ENCODE data around the gene PUSL1.

PUSL1 gene

DNA sequence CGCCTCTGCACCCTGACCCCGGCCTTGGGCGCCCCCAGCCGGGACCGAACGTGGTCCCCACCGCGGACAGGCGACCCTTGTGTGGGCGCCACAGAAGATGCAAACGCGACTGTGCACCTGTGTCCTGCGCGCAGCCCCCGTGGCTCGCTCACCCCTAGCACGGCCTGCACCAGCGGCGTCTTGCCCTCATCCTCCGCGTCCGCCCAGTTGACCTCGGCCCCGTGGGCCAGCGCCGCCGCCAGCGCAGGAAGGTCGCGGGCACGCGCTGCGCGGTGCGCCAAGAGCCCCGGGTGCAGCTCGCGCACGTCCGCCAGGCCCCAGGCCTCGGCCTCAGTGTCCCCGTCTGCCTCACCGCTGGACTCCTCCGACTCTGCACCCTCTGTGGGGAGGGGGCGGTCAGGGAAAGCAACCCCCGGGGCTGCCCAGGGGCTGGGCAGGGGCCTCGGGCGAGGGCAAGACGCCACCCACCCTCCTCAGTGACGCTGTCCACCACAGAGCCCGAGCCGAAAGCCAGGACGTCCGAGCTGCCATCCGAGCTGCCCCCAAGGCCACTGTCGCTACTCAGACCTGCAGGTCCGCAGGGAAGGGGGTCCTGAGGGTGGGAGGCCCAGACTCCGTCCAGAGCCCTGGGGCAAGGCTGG lies 14.0 kb upstream of the PUSL1 start:
- no peak overlapping the region for H3K27ac ChIP-seq (replicated peaks)
- no peak for DNase-seq (ENCODE audit: low read depth in 1 of 2, low spot score in 1 of 2)
- no peaks in the 10 kb centered on the region for H3K27me3 ChIP-seq (ENCODE audit: insufficient read depth, poor library complexity, severe bottlenecking)
- TF ChIP-seq GABPA (IDR thresholded peaks at IDR 0.05; ENCODE audit: low read depth) (no peak), SPI1 (IDR thresholded peaks at IDR 0.05; ENCODE audit: borderline replicate concordance, low read depth) (no peak)
- TF ChIP-seq, protein P1, sequence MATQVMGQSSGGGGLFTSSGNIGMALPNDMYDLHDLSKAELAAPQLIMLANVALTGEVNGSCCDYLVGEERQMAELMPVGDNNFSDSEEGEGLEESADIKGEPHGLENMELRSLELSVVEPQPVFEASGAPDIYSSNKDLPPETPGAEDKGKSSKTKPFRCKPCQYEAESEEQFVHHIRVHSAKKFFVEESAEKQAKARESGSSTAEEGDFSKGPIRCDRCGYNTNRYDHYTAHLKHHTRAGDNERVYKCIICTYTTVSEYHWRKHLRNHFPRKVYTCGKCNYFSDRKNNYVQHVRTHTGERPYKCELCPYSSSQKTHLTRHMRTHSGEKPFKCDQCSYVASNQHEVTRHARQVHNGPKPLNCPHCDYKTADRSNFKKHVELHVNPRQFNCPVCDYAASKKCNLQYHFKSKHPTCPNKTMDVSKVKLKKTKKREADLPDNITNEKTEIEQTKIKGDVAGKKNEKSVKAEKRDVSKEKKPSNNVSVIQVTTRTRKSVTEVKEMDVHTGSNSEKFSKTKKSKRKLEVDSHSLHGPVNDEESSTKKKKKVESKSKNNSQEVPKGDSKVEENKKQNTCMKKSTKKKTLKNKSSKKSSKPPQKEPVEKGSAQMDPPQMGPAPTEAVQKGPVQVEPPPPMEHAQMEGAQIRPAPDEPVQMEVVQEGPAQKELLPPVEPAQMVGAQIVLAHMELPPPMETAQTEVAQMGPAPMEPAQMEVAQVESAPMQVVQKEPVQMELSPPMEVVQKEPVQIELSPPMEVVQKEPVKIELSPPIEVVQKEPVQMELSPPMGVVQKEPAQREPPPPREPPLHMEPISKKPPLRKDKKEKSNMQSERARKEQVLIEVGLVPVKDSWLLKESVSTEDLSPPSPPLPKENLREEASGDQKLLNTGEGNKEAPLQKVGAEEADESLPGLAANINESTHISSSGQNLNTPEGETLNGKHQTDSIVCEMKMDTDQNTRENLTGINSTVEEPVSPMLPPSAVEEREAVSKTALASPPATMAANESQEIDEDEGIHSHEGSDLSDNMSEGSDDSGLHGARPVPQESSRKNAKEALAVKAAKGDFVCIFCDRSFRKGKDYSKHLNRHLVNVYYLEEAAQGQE (IDR thresholded peaks at IDR 0.05; ENCODE audit: insufficient replicate concordance, low read depth) = no peak
- H3K4me3 ChIP-seq (replicated peaks; ENCODE audit: insufficient read depth, low read length) = no peak overlapping the region

DNA sequence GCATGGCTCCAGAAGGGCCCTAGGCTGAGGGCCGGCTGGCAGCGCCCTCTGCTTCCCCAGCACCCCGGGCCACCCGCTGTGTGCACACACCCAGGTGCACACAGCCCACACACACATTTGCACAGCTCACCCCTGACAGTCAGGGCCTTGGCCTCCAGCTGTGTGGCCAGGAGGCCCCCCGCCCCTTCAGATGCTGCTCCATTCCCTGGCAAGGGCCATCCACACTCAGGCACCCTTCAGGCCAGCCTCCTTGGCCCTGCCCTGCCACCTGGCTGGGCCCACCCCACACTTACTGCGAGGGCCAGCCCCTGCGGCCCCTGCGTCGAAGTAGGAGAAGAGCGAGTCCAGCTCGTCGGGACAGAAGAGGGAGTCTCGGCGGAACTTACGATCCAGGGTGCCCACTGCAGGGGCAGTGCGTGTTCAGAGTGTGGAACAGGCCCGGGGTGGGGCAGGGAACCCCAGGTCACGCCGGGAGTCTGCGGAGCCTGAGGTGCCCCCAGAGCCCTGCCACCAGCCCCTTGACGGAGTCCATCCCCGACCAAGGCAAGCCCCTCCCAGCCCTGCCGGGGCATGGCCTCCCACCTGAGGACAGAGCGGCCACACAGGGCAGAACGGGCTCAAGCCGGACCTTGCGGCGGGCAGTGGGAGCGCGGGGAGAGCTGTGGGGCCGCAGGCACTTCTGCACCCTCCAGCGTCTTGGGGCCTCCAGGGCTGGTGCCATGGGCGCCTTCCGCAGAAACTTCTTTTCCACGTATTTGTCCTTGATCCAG lies 13.1 kb upstream of the PUSL1 start:
- DNase-seq (ENCODE audit: low read depth in 1 of 2, low spot score in 1 of 2) = no peak
- TF ChIP-seq GABPA (IDR thresholded peaks at IDR 0.05; ENCODE audit: low read depth) (no peak), POLR2AphosphoS5 (IDR thresholded peaks at IDR 0.05; ENCODE audit: low read depth) (no peak), SPI1 (IDR thresholded peaks at IDR 0.05; ENCODE audit: borderline replicate concordance, low read depth) (no peak)
- TF ChIP-seq, protein P2, sequence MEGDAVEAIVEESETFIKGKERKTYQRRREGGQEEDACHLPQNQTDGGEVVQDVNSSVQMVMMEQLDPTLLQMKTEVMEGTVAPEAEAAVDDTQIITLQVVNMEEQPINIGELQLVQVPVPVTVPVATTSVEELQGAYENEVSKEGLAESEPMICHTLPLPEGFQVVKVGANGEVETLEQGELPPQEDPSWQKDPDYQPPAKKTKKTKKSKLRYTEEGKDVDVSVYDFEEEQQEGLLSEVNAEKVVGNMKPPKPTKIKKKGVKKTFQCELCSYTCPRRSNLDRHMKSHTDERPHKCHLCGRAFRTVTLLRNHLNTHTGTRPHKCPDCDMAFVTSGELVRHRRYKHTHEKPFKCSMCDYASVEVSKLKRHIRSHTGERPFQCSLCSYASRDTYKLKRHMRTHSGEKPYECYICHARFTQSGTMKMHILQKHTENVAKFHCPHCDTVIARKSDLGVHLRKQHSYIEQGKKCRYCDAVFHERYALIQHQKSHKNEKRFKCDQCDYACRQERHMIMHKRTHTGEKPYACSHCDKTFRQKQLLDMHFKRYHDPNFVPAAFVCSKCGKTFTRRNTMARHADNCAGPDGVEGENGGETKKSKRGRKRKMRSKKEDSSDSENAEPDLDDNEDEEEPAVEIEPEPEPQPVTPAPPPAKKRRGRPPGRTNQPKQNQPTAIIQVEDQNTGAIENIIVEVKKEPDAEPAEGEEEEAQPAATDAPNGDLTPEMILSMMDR (IDR thresholded peaks at IDR 0.05; ENCODE audit: insufficient read depth, low read length) = no peak
- TF ChIP-seq, protein P1 (IDR thresholded peaks at IDR 0.05; ENCODE audit: insufficient replicate concordance, low read depth) = no peak
- H3K27ac ChIP-seq (replicated peaks) = no peak overlapping the region
- no peaks in the 10 kb centered on the region for H3K27me3 ChIP-seq (ENCODE audit: insufficient read depth, poor library complexity, severe bottlenecking)
- no peak overlapping the region for H3K4me3 ChIP-seq (replicated peaks; ENCODE audit: insufficient read depth, low read length)

DNA sequence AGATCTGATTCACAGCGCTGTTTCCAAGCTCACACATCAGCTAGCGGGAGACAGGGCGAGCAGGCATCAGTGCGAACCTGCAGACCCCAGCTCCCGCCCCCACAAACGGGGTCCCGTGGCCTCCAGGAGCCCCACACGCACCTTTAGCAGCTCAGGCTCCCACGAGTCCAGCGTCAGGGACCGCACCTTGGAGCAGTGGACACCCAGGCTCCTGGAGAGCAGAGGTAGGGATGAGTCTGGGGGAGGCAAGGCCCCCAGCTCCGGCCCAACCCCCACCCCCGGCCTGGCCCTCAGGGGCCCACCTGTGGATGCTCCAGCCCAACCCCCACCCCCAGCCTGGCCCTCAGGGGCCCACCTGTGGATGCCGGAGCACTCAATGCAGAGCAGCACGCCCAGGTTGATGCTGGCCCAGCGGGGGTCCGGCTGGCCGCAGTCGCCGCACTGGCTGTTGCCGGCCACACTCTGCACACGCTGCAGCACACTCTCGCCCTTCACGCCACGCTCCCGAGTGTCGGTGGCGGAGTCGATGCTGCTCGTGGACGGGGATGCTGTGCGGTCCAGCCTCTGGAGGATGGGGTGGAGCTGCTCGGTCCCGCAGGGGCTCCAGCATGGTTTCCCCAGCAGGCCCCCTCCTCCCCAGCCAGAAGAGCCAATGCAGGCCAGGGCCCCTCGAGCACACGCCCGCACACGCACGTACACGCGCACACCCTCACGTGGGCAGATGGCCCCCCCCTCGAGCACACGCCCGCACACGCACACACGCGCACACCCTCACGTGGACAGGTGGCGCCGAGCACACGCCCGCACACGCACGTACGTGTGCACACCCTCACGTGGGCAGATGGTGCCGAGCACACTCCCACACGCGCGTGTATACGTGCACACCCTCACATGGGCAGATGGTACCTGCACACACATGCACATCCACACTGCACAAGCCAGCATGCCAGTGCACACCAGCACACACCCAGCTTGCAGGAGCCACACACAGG lies 12.0 kb upstream of the PUSL1 start:
- DNase-seq (ENCODE audit: low read depth in 1 of 2, low spot score in 1 of 2) = no peak
- Histone ChIP-seq H3K27me3 (ENCODE audit: insufficient read depth, poor library complexity, severe bottlenecking) (no peaks in the 10 kb centered on the region), H3K4me3 (replicated peaks; ENCODE audit: insufficient read depth, low read length) (no peak overlapping the region), H3K27ac (replicated peaks) (no peak overlapping the region)
- TF ChIP-seq, protein P2 (IDR thresholded peaks at IDR 0.05; ENCODE audit: insufficient read depth, low read length) = no peak
- no peak for TF ChIP-seq SPI1 (IDR thresholded peaks at IDR 0.05; ENCODE audit: borderline replicate concordance, low read depth)
